SK-N-SH (cell line): Measurements from ENCODE around the gene ERVW-1.
"Not testable (repeated sequence)": the region's sequence is repeated elsewhere in the genome, so short reads cannot be mapped to it uniquely, and the experiment has no call there.

Experiments
- POLR2AphosphoS5 ChIP-seq: IDR thresholded peaks from 2 replicates; pipeline ENCODE4 v1.6.1; 2012; ENCODE audit warnings: low read depth, low read length
- TF ChIP-seq, protein P1 (sequence below): fragments of 200-600 bp; sonication (generic); IDR thresholded peaks from 2 replicates; pipeline ENCODE4 v1.6.1; 2017; ENCODE audit warnings: antibody characterized with exemption, mild to moderate bottlenecking, moderate library complexity
- TF ChIP-seq, protein P2 (sequence below): IDR thresholded peaks from 2 replicates; pipeline ENCODE4 v1.4.0; 2012; ENCODE audit warnings: low read depth

DNA sequence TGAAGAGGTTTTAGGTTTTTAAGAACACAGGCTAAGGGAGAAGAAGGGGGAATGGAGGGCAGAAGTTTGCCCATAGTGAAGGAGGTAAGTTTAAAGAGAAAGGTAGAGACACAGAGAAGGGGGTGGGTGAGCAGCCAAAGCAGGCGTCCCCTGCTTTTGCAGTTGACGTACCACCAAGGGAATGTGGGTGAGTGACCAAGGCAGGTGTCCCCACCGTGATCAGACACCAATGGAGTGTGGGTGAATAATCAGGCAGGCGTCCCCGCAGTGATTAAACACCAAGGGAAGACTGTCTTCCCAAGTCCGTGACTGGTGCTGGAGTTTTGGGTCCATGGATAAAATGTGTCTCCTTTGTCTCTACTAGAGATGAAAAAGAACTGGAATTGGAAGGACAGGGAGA lies 6.5 kb upstream of the ERVW-1 start:
- TF ChIP-seq, protein P1, sequence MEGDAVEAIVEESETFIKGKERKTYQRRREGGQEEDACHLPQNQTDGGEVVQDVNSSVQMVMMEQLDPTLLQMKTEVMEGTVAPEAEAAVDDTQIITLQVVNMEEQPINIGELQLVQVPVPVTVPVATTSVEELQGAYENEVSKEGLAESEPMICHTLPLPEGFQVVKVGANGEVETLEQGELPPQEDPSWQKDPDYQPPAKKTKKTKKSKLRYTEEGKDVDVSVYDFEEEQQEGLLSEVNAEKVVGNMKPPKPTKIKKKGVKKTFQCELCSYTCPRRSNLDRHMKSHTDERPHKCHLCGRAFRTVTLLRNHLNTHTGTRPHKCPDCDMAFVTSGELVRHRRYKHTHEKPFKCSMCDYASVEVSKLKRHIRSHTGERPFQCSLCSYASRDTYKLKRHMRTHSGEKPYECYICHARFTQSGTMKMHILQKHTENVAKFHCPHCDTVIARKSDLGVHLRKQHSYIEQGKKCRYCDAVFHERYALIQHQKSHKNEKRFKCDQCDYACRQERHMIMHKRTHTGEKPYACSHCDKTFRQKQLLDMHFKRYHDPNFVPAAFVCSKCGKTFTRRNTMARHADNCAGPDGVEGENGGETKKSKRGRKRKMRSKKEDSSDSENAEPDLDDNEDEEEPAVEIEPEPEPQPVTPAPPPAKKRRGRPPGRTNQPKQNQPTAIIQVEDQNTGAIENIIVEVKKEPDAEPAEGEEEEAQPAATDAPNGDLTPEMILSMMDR = not testable (repeated sequence)
- TF ChIP-seq, protein P2, sequence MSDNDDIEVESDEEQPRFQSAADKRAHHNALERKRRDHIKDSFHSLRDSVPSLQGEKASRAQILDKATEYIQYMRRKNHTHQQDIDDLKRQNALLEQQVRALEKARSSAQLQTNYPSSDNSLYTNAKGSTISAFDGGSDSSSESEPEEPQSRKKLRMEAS = not testable (repeated sequence)
- TF ChIP-seq POLR2AphosphoS5 = not testable (repeated sequence)
